ENCODE data around the gene SRP9.

GRCh38 chr1:225838793-225839192 is 61.2 kb downstream of the SRP9 start:
- TF ChIP-seq, protein P1, sequence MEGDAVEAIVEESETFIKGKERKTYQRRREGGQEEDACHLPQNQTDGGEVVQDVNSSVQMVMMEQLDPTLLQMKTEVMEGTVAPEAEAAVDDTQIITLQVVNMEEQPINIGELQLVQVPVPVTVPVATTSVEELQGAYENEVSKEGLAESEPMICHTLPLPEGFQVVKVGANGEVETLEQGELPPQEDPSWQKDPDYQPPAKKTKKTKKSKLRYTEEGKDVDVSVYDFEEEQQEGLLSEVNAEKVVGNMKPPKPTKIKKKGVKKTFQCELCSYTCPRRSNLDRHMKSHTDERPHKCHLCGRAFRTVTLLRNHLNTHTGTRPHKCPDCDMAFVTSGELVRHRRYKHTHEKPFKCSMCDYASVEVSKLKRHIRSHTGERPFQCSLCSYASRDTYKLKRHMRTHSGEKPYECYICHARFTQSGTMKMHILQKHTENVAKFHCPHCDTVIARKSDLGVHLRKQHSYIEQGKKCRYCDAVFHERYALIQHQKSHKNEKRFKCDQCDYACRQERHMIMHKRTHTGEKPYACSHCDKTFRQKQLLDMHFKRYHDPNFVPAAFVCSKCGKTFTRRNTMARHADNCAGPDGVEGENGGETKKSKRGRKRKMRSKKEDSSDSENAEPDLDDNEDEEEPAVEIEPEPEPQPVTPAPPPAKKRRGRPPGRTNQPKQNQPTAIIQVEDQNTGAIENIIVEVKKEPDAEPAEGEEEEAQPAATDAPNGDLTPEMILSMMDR (IDR thresholded peaks at IDR 0.05), result no peak
- TF ChIP-seq POLR2AphosphoS5 (IDR thresholded peaks at IDR 0.05) (no peak), POLR2A (IDR thresholded peaks at IDR 0.05; ENCODE audit: low read depth) (no peak), EP300 (IDR thresholded peaks at IDR 0.05) (no peak)
